Measurements from ENCODE around the gene PIGS. TPM values are rescaled to one million over a fixed set of nuclear protein-coding genes. Genes with fewer than 3 reads are reported as not detected.

Gene PIGS
- total and polyA plus RNA-seq, 7 donors = 16.7 to 44.9 (median 31.6) TPM

GRCh38 chr17:28582513-28582912 is 11.2 kb upstream of the PIGS start:
- no peak for TF ChIP-seq CTCF (IDR thresholded peaks at IDR 0.05)
- no peak overlapping the region for H3K27ac ChIP-seq
- H3K27me3 ChIP-seq (ENCODE audit: insufficient read depth in 3 of 3, low read length in 2 of 3) = no peaks in the 10 kb centered on the region
- no peak overlapping the region for H3K4me3 ChIP-seq
- ATAC-seq = no peak
- peaks cover 0 to 3% of the 10 kb centered on the region in 2 donors for H3K36me3 ChIP-seq (ENCODE audit: insufficient read depth in 1 of 2, low read depth in 1 of 2)
- H3K9me3 ChIP-seq = no peaks in the 10 kb centered on the region
- no peak for DNase-seq
- intact Hi-C loops (cut with DNase I) = no loop called here
- 96 to 99% (median 99%) methylated on average over 2 of the region's 2 CpGs for WGBS, 3 donors
- no peaks in the 10 kb centered on the region for H3K4me1 ChIP-seq

GRCh38 chr17:28580959-28581358 is 9.6 kb upstream of the PIGS start:
- Histone ChIP-seq H3K36me3 (ENCODE audit: insufficient read depth in 1 of 2, low read depth in 1 of 2) (peaks cover 0 to 3% of the 10 kb centered on the region in 2 donors), H3K4me1 (no peaks in the 10 kb centered on the region), H3K4me3 (no peak overlapping the region), H3K27ac (no peak overlapping the region), H3K27me3 (ENCODE audit: insufficient read depth in 3 of 3, low read length in 2 of 3) (no peaks in the 10 kb centered on the region), H3K9me3 (no peaks in the 10 kb centered on the region)
- WGBS, 3 donors = 99 to 100% (median 100%) methylated on average over 2 to 3 of the region's 3 CpGs
- intact Hi-C loops (cut with DNase I) = no loop called here
- no peak for DNase-seq
- ATAC-seq = no peak
- no peak for TF ChIP-seq CTCF (IDR thresholded peaks at IDR 0.05)

- 85 to 95% (median 92%) methylated on average over 4 of the region's 4 CpGs for WGBS, 3 donors
- H3K36me3 ChIP-seq (ENCODE audit: insufficient read depth in 1 of 2, low read depth in 1 of 2) = no peaks in the 10 kb centered on the region
- intact Hi-C loops (cut with DNase I) = no loop called here
Observed at GRCh38 chr17:28579526-28579925, 8.2 kb upstream of the PIGS start.

GRCh38 chr17:28578246-28579195 is 7.2 kb upstream of the PIGS start:
- WGBS, 3 donors = 98 to 99% (median 99%) methylated on average over 8 of the region's 8 CpGs

More at GRCh38 chr17:28579526-28579925, 8.2 kb upstream of the PIGS start:
- H3K9me3 ChIP-seq = no peaks in the 10 kb centered on the region
- no peak overlapping the region for H3K4me3 ChIP-seq
- H3K4me1 ChIP-seq = no peaks in the 10 kb centered on the region
- ATAC-seq (no peak), DNase-seq (no peak)
- H3K27me3 ChIP-seq (ENCODE audit: insufficient read depth in 3 of 3, low read length in 2 of 3) = no peaks in the 10 kb centered on the region
- no peak overlapping the region for H3K27ac ChIP-seq
- no peak for TF ChIP-seq CTCF (IDR thresholded peaks at IDR 0.05)

More at GRCh38 chr17:28578246-28579195, 7.2 kb upstream of the PIGS start:
- Histone ChIP-seq H3K27me3 (ENCODE audit: insufficient read depth in 3 of 3, low read length in 2 of 3) (no peaks in the 10 kb centered on the region), H3K9me3 (no peaks in the 10 kb centered on the region), H3K36me3 (ENCODE audit: insufficient read depth in 1 of 2, low read depth in 1 of 2) (no peaks in the 10 kb centered on the region), H3K27ac (no peak overlapping the region), H3K4me3 (no peak overlapping the region), H3K4me1 (no peaks in the 10 kb centered on the region)
- no peak for TF ChIP-seq CTCF (IDR thresholded peaks at IDR 0.05)
- DNase-seq = no peak
- no peak for ATAC-seq
- intact Hi-C loops (cut with DNase I) = no loop called here

All from psoas muscle (tissue), 8 donors.